ENCODE measurements around the gene MALSU1.

The MALSU1 gene

DNA sequence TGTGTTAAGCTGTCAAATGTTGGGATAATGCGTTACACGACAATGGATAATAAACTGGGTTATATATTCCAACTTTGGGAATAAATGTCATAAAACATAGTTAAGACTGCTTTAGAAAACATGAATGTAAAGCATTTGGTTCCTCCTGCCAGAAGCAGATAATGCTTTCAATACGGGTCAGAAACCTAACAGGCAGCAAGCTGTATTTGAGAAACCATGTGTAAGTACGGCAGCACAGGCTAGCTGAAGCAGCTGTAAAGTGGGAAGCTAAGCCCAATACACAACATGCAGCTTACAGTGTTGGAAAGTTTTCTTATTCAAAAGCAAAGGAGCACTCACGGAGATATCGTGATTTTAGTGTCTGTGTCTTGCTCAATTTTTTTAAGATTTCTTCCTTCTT lies 46.5 kb downstream of the MALSU1 start:
- no peaks in the 10 kb centered on the region for H3K9me3 ChIP-seq (ENCODE audit: low read depth, low read length)
- H3K27ac ChIP-seq: no peak overlapping the region
- no peak overlapping the region for H3K4me3 ChIP-seq
- DNase-seq (ENCODE audit: low read depth, low spot score): no peak
- H3K36me3 ChIP-seq (ENCODE audit: insufficient read depth, low read length): peaks cover 62% of the 10 kb centered on the region
- TF ChIP-seq EZH2 (IDR thresholded peaks at IDR 0.05): no peak
- TF ChIP-seq FOXP2 (optimal IDR thresholded peaks at IDR 0.05; ENCODE audit: control extremely low read depth, extremely low read length, insufficient read depth): no peak
- no peak for TF ChIP-seq POLR2AphosphoS5 (IDR thresholded peaks at IDR 0.05; ENCODE audit: borderline replicate concordance, low read depth, low read length)
- H3K9ac ChIP-seq (ENCODE audit: insufficient read length): no peak overlapping the region

DNA sequence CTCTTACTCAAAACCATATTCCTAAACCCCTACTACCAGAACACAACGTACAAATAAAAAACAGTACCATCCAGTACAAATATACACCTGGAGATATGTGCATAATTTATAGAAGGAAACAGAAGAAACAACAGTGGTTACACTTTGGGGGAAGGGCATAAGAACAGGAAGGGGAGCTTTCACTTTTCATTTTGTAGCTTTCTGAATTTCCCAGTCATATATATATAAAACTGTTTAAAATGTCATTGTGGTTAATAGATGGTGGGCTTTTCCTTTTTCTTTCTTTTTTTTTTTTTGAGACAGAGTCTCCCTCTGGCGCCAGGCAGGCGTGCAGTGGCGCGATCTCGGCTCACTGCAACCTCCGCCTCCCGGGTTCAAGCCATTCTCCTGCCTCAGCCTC lies 47.2 kb downstream of the MALSU1 start:
- Histone ChIP-seq H3K27ac (no peak overlapping the region), H3K9me3 (ENCODE audit: low read depth, low read length) (no peaks in the 10 kb centered on the region), H3K9ac (ENCODE audit: insufficient read length) (no peak overlapping the region), H3K36me3 (ENCODE audit: insufficient read depth, low read length) (peaks cover 62% of the 10 kb centered on the region), H3K4me3 (no peak overlapping the region)
- TF ChIP-seq EZH2 (IDR thresholded peaks at IDR 0.05): no peak
- no peak for TF ChIP-seq POLR2AphosphoS5 (IDR thresholded peaks at IDR 0.05; ENCODE audit: borderline replicate concordance, low read depth, low read length)
- no peak for TF ChIP-seq FOXP2 (optimal IDR thresholded peaks at IDR 0.05; ENCODE audit: control extremely low read depth, extremely low read length, insufficient read depth)
- DNase-seq (ENCODE audit: low read depth, low spot score): no peak

DNA sequence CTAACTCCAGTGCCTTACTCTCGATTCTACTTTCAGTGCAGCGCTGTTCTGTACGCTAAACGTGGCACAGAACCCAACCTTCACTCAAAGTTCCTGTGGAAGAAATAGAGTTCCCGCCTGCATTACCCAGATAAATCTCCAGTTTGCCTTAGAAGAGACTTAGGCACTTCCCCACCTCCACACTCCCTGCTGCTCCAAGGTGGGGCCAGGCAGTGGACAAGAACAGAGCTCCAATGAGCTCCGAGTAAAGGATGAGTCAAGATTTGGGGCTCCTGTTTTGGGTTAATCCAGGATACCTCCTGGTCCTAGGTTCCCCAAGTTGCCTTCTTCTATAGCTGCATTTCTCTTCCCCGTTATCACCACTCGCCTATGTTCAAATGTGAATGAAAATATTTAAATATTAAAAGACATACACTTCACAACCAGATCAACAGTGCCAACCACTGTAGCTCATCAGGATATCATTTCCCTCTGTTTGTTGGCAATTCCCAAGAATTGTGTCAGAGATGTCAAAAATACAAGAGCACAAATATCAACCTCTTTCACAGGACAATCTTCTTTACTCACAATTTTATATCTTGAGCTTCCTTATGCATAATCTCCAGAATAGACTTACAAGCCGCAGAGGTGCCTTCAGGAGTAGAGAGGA lies 48.0 kb downstream of the MALSU1 start:
- peak overlapping the region; percentile 37; the same call in 1 of the 2 replicates for H3K4me3 ChIP-seq
- peaks cover 57% of the 10 kb centered on the region for H3K36me3 ChIP-seq (ENCODE audit: insufficient read depth, low read length)
- no peak for DNase-seq (ENCODE audit: low read depth, low spot score)
- H3K9ac ChIP-seq (ENCODE audit: insufficient read length): no peak overlapping the region
- no peak for TF ChIP-seq FOXP2 (optimal IDR thresholded peaks at IDR 0.05; ENCODE audit: control extremely low read depth, extremely low read length, insufficient read depth)
- TF ChIP-seq EZH2 (IDR thresholded peaks at IDR 0.05): no peak
- TF ChIP-seq POLR2AphosphoS5 (IDR thresholded peaks at IDR 0.05; ENCODE audit: borderline replicate concordance, low read depth, low read length): no peak
- H3K27ac ChIP-seq: peak overlapping the region; percentile 87
- no peaks in the 10 kb centered on the region for H3K9me3 ChIP-seq (ENCODE audit: low read depth, low read length)

DNA sequence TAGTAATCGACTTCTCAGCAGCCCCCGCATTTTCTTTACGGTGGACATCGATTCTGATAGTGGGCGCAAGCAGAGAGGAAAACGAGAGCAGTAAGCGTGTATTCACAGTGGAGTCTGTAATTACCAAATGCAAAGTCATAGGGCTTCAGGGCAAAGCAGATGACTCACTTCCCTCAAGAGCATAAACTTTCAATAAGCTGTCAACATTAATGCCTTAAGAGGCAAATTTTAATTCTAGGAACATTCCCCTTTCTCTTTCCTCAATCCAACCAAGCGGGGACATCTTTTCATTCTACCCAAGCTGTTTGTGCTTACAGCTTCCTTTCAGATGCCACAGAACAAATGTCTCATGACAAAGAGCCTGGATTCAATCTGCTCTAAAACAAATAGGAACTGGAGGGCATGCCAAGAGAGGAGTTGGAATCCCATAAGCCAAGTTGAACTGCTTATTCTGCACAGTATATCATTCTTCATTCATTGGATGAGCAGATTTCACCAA lies 48.6 kb downstream of the MALSU1 start:
- Histone ChIP-seq H3K4me3 (peak overlapping the region; percentile 60), H3K9me3 (ENCODE audit: low read depth, low read length) (no peaks in the 10 kb centered on the region), H3K36me3 (ENCODE audit: insufficient read depth, low read length) (peaks cover 57% of the 10 kb centered on the region), H3K9ac (ENCODE audit: insufficient read length) (no peak overlapping the region), H3K27ac (peak overlapping the region; percentile 87)
- TF ChIP-seq EZH2 (IDR thresholded peaks at IDR 0.05) (no peak), FOXP2 (optimal IDR thresholded peaks at IDR 0.05; ENCODE audit: control extremely low read depth, extremely low read length, insufficient read depth) (no peak), POLR2AphosphoS5 (IDR thresholded peaks at IDR 0.05; ENCODE audit: borderline replicate concordance, low read depth, low read length) (no peak; the same call in 1 of the 2 replicates)
- peak; percentile 88 for DNase-seq (ENCODE audit: low read depth, low spot score)

DNA sequence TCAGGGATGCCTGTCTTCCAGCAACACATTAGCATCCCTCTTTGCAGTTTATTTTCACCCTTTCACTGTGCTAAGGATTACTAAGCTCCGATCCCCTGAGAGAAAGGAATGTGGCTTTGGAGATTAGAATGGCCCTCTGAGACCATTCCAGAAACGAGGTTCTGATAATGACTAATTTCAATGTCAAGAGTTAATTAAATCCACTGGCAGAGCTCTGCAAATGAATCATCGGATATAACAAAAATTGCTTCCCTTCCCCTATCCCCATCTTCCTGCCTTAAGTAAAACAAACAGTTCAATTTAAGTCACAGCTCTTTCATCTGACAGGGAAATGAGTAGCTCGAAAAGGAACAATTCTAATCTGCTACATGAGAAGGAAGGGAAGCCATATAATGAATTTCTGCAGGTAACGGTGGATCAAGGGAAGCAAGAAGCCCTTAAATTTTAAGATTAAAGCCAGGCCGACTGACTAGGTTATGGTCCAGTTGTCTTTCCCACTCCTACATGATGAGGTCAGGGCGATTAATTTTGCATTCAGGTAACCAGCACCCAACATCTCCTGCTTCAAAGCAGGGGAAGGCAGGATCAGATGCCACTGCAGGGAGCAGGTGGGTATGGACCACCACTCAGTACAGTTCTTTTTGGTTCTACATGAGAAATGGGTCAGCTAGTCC lies 50.5 kb downstream of the MALSU1 start:
- no peaks in the 10 kb centered on the region for H3K9me3 ChIP-seq (ENCODE audit: low read depth, low read length)
- TF ChIP-seq EZH2 (IDR thresholded peaks at IDR 0.05) (no peak), POLR2AphosphoS5 (IDR thresholded peaks at IDR 0.05; ENCODE audit: borderline replicate concordance, low read depth, low read length) (no peak), FOXP2 (optimal IDR thresholded peaks at IDR 0.05; ENCODE audit: control extremely low read depth, extremely low read length, insufficient read depth) (no peak)
- peaks cover 50% of the 10 kb centered on the region for H3K36me3 ChIP-seq (ENCODE audit: insufficient read depth, low read length)
- H3K9ac ChIP-seq (ENCODE audit: insufficient read length): no peak overlapping the region
- no peak overlapping the region for H3K27ac ChIP-seq
- no peak for DNase-seq (ENCODE audit: low read depth, low spot score)
- H3K4me3 ChIP-seq: no peak overlapping the region

DNA sequence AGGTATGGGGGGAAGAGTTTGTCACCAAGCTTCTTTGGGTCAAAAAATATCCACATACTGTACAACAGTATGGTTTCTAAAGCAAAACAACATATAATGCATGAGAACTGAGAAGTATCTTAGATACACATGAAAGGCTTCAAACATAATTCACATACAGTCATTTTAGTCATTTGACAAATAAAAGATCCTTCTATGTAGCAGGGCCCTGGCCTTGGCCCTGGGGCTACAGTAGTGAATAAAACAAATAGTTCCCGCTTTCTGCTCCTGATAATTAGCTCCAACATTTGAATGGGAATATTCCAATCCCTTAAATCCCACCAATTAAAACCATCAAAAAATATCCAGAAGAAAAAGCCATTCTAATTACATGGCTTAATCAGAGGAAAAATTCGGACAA lies 51.3 kb downstream of the MALSU1 start:
- Histone ChIP-seq H3K27ac (no peak overlapping the region; the same call in 1 of the 2 replicates), H3K9ac (ENCODE audit: insufficient read length) (no peak overlapping the region), H3K36me3 (ENCODE audit: insufficient read depth, low read length) (peaks cover 45% of the 10 kb centered on the region), H3K9me3 (ENCODE audit: low read depth, low read length) (no peaks in the 10 kb centered on the region), H3K4me3 (no peak overlapping the region)
- TF ChIP-seq POLR2AphosphoS5 (IDR thresholded peaks at IDR 0.05; ENCODE audit: borderline replicate concordance, low read depth, low read length): no peak
- no peak for TF ChIP-seq EZH2 (IDR thresholded peaks at IDR 0.05)
- no peak for TF ChIP-seq FOXP2 (optimal IDR thresholded peaks at IDR 0.05; ENCODE audit: control extremely low read depth, extremely low read length, insufficient read depth)
- DNase-seq (ENCODE audit: low read depth, low spot score): no peak

DNA sequence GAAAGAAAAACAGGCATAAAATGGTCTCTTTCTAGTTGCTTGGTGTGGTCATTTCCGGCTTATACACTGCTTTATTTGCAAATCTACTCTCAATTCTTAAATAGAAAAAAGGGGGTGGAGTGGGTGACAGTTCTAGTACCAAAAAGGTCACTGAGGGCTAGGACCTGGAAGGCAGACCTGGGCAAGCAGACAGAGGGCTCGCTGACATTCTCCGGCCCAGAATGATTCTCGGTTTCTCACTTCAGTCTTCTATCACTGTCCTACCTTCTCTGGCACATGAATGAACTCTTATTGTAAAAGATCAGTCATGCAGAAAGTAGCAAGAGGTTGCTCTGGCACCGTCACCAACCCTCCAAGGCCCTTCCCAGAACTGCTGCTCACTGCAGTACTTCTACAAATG lies 54.0 kb downstream of the MALSU1 start:
- no peak for TF ChIP-seq FOXP2 (optimal IDR thresholded peaks at IDR 0.05; ENCODE audit: control extremely low read depth, extremely low read length, insufficient read depth)
- Histone ChIP-seq H3K4me3 (no peak overlapping the region), H3K27ac (no peak overlapping the region), H3K9me3 (ENCODE audit: low read depth, low read length) (no peaks in the 10 kb centered on the region), H3K36me3 (ENCODE audit: insufficient read depth, low read length) (peaks cover 28% of the 10 kb centered on the region), H3K9ac (ENCODE audit: insufficient read length) (no peak overlapping the region)
- DNase-seq (ENCODE audit: low read depth, low spot score): no peak

DNA sequence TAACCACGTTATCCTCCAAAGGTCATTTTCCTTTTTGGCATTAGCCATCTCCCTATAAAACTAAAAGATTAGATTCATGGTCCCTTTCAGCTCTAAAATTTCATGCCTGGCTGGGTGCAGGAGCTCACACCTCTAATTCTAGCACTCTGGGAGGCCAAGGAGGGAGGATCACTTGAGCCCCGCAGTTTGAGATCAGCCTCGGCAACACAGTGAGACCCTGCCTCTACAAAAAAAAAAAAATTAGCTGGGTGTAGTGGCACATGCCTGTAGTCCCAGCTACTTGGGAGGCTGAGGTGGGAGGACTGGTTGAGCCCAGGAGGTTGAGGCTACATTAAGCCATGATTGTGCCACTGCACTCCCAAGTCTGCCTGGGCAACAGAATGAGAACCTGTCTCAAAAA lies 57.0 kb downstream of the MALSU1 start:
- no peak for DNase-seq (ENCODE audit: low read depth, low spot score)
- Histone ChIP-seq H3K9me3 (ENCODE audit: low read depth, low read length) (no peaks in the 10 kb centered on the region), H3K9ac (ENCODE audit: insufficient read length) (no peak overlapping the region), H3K27ac (no peak overlapping the region), H3K36me3 (ENCODE audit: insufficient read depth, low read length) (peaks cover 23% of the 10 kb centered on the region), H3K4me3 (no peak overlapping the region)
- TF ChIP-seq EZH2 (IDR thresholded peaks at IDR 0.05): no peak
- no peak for TF ChIP-seq POLR2AphosphoS5 (IDR thresholded peaks at IDR 0.05; ENCODE audit: borderline replicate concordance, low read depth, low read length)
- no peak for TF ChIP-seq FOXP2 (optimal IDR thresholded peaks at IDR 0.05; ENCODE audit: control extremely low read depth, extremely low read length, insufficient read depth)

Data from SK-N-MC (cell line).